Hematopoietic multipotent progenitor cell treated with erythropoietin and hydrocortisone succinate and interleukin-3 and kit ligand, for 8 days (in vitro differentiated cells): Measurements from ENCODE around the gene TMEM238.
"Not testable (repeated sequence)": the region's sequence is repeated elsewhere in the genome, so short reads cannot be mapped to it uniquely, and the experiment has no call there.

Source experiments
- DNase-seq: peaks from one replicate; pipeline ENCODE4 v3.0.0-alpha.2; 2015

Gene TMEM238

DNA sequence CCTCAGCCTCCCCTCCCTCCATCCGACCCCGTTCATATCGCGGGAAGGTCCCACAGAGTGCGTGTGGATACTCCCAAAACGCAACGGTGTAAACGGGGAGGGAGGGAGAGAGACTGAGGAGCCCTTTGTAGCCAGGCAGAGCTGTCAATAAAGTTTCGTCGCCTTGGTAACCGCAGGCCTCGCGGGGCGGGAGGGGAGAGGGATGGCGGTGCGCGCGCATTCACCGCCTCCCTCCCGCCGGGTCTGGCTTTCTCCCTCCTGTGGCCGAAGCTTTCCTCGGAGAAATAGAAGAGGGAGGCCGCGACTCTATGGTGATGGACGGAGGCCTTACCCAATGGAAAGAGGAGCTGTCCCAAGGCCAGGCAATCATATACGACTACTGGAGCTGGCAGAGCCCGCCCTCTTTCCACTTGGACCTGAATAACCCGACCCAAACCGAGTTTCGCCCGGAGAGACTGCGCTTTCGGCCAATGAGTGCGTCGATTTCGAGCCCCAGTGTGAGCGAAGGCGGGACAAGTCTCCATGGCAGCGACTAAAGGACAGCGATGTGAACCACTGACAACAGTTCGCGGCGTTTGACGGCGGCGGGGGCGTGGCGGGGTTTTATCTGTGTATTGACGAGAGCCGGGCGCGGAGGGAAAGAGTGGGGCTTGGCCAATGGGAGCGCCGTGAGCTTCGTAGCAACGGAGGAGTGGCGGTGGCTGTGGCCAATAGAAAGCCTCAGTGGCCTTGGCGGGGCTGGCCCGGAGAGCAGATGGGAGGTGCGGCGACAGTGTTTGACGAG is 44.8 kb downstream of the TMEM238 start, which contains the start of gene KMT5C:
KMT5C (plus strand) TSS at position 772 of the 784 bp plus-strand sequence. CDS start 2,061 bp downstream, outside the sequence.
- DNase-seq = peak; percentile 100

DNA sequence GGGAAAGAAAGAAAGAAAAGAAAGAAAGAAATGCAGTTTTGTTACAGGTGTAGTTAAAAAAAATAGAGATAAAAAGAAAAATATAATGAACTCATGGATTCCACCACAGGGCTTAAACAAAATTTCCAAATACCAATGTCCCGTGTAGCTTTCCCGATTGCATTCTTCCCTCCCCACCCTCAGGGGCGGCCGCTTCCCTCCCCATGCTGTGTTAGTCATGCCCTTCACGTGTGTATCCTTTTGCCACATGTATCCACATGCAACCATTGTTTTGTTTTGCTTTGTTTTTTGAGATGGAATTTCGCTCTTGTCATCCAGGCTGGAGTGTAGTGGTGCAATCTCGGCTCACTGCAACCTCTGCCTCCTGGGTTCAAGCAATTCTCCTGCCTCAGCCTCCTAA is 48.0 kb downstream of the TMEM238 start:
- DNase-seq = no peak

DNA sequence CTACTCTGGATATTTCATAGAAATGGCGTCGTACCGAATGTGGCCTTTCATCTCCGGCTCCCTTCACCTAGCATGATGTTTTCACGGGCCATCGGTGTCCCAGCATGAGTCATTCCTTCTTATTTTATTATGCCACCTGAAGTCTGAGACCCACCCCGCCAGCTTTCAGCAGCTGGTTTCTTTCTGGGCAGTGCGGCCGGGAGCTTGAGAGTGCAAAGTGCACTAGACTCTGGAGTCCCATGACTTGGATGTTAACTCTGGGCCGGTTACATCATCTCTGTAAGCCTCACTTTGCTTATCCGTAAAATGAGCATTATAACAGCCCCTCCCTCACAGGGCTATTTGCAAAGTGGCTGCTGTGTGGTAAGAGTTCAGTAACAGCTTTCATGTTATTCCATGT is 50.2 kb downstream of the TMEM238 start:
- DNase-seq = no peak

DNA sequence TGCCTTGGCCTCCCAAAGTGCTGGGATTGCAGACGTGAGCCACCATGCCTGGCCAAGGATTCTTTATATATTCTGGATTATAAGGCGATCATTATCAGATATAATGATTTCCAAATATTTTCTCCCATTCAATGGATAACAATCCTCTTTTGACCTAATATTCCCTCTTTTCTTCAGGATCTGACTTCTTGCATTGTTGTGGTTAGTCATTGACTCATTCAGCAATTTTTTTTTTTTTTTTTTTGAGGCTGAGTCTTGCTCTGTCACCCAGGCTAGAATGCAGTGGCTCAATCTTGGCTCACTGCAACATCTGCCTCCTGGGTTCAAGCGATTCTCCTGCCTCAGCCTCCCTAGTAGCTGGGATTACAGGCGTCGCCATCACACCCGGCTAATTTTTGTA is 54.3 kb downstream of the TMEM238 start:
- not testable (repeated sequence) for DNase-seq
